ENCODE measurements around the gene PTPRN2.

- TF ChIP-seq CTCF (IDR thresholded peaks at IDR 0.05) (no peak), EP300 (IDR thresholded peaks at IDR 0.05) (no peak), POLR2A (IDR thresholded peaks at IDR 0.05) (no peak)
Measured at GRCh38 chr7:158040199-158040598, 547.4 kb downstream of the PTPRN2 start.
